Measurements from ENCODE around the gene AKAP6.

- TF ChIP-seq CTCF (conservative IDR thresholded peaks at IDR 0.05; ENCODE audit: low read length) (no peak), EZH2phosphoT487 (IDR thresholded peaks at IDR 0.05; ENCODE audit: borderline replicate concordance, low read depth, low read length) (no peak)
Measured at GRCh38 chr14:32820682-32821081, 491.6 kb downstream of the AKAP6 start.

Measured in OCI-LY7 (cell line).